ENCODE results near the gene TMPRSS11F. TPM values are rescaled to one million over a fixed set of nuclear protein-coding genes. Genes with fewer than 3 reads are reported as not detected.

The TMPRSS11F gene
- total RNA-seq, 1 donor from 2014 or later: not detected

GRCh38 chr4:68077737-68078136 is 51.9 kb downstream of the TMPRSS11F start:
- DNase-seq (ENCODE audit: low spot score): no peak

DNA sequence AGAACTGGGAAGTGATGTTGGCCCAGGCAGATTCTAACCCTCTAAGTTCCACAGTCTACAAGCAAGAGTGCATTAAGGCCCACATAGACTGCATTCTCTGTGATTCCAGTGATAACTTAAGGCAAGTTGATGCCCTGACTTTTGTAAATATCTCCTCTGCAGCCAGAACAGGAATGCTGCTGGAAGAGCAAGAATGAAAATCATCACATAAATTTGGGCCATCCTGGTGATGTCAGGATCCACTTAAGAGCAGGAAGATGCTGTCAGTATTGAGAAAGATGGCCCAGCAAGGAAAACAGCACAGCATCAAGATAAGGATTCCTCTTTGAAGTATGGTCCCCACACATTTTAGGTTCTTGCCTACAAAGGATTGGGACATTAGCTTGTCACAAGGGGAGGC is 52.4 kb downstream of the TMPRSS11F start:
- DNase-seq (ENCODE audit: low spot score): no peak

DNA sequence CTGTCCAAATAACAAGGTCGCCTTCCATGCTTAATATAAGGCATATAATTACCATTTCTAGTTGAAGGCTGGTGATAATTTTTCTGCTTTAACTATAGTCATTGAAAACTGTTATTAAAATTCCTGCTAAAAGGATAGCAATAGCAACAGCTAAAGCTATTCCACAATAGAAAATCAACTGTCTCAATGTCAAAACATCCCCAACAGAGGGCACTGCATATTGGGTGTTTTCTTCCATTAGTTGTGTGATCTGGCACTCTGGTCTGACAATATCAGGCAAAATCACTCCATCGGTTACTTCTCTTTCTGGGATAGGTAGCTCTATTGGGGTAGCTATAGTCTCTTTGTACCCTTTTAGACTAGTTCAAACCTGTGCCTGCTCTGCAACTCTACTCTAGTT is 53.5 kb downstream of the TMPRSS11F start:
- no peak for DNase-seq (ENCODE audit: low spot score)

DNA sequence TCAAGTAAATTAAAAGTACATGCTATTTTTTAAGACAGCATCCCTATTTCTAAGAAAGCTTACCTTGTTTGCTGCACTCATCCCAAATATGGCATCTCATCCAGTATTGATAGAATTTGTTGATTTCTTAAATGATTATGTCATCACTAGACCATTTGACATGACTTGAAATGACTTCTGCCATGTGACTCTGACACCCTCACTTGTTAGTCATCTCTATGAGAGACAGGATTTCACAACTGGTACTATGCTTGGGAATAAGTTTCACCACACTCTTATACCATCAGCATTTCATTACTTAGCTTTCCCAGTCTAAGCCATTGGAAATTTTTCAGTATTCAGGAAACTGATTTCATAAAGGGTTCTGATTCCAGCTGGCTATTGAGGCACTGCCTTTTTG is 55.3 kb downstream of the TMPRSS11F start:
- no peak for DNase-seq (ENCODE audit: low spot score)

- DNase-seq (ENCODE audit: low spot score): no peak
These were observed 59.4 kb downstream of the TMPRSS11F start for GRCh38 chr4:68070302-68070701.

- DNase-seq (ENCODE audit: low spot score): no peak
These were observed 67.2 kb downstream of the TMPRSS11F start for GRCh38 chr4:68062501-68062900.

GRCh38 chr4:68038272-68038671 is 91.4 kb downstream of the TMPRSS11F start:
- no peak for DNase-seq (ENCODE audit: low spot score)

GRCh38 chr4:68021185-68021584 is 108.5 kb downstream of the TMPRSS11F start:
- DNase-seq (ENCODE audit: low spot score): no peak

DNA sequence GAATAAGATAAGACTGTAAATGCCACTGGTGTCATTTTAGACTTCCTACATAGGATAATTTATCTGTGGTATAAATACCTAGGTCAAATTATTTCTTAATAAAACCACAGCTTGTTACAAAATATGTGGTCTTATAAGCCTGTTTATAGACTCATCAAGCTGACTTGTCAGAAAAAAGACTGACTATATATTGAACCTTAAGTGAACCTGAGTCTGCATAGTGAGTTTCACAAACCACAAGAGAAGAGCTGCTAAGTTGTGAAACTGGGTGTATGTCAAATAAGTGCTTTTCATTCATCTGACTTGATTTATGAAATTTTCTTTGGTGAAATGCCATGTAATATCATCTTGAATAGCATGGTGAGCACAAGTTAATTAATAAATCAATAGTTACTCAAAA is 118.0 kb downstream of the TMPRSS11F start:
- DNase-seq (ENCODE audit: low spot score): no peak

Other genes starting within 250 kb of the TMPRSS11F start
- gene TMPRSS11D, start 245.9 kb downstream of the TMPRSS11F start, total RNA-seq: not detected
- gene TMPRSS11A, start 166.4 kb downstream of the TMPRSS11F start, total RNA-seq: not detected
- not detected for gene TMPRSS11B, start 115.8 kb upstream of the TMPRSS11F start, total RNA-seq
- gene YTHDC1, start 220.2 kb upstream of the TMPRSS11F start, total RNA-seq: 61.7 TPM

Measured in mesenteric fat pad (tissue), 1 donor.